GM10266 (cell line): ENCODE data around the gene HIPK2.
A peak's percentile ranks its signal among the peaks of the same experiment; 100 is the strongest.

Source experiments
- DNase-seq: peaks from one replicate; pipeline ENCODE4 v3.0.0; 2012; ENCODE audit errors: extremely low spot score
- TF ChIP-seq, protein P1 (sequence below): IDR thresholded peaks from 2 replicates; pipeline ENCODE4 v1.5.1; 2012; ENCODE audit warnings: mild to moderate bottlenecking, low read depth; ENCODE audit not compliant: control insufficient read depth, insufficient read depth; ENCODE audit errors: missing control alignments

HIPK2 gene

DNA sequence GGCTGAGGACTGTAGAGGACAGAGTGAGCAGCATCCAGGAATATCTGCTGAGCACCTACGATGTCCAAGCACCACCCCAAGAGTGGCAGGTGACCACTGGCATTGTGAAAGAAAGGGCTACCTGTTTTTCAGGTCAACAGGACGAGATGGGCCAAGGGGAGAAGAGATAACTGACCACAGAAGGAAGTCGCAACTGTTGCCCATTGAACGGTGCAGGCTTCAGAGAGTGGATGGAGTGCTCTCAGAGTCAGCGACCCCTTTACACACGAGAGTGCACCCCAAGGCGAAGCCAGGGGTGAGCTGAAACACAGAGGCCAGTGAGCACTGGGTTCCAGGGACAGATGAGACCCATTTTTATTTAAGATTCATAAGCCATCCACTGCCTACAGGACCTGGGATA lies 42.3 kb downstream of the HIPK2 start:
- no peak for DNase-seq
- TF ChIP-seq, protein P1, sequence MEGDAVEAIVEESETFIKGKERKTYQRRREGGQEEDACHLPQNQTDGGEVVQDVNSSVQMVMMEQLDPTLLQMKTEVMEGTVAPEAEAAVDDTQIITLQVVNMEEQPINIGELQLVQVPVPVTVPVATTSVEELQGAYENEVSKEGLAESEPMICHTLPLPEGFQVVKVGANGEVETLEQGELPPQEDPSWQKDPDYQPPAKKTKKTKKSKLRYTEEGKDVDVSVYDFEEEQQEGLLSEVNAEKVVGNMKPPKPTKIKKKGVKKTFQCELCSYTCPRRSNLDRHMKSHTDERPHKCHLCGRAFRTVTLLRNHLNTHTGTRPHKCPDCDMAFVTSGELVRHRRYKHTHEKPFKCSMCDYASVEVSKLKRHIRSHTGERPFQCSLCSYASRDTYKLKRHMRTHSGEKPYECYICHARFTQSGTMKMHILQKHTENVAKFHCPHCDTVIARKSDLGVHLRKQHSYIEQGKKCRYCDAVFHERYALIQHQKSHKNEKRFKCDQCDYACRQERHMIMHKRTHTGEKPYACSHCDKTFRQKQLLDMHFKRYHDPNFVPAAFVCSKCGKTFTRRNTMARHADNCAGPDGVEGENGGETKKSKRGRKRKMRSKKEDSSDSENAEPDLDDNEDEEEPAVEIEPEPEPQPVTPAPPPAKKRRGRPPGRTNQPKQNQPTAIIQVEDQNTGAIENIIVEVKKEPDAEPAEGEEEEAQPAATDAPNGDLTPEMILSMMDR: no peak

DNA sequence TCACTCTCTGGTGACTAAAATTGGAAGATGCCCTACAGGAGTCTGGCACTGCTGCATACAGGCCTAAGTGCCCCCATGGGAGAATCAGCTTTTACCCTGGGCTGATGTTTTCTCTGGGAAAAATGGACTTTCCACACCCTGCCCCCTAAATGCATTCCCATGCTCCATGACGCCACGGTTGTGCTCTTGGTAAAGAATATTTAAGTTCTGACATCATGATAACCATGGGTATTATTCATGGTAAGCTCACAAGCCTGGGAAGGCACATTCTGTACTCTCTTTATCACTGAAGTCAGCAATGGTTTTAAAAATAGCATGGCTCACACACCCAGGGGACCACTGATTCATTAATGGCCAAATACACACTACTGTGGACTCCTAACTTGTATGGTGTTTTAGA lies 43.4 kb downstream of the HIPK2 start:
- TF ChIP-seq, protein P1: no peak
- no peak for DNase-seq

GRCh38 chr7:139733751-139734150 lies 44.0 kb downstream of the HIPK2 start:
- no peak for DNase-seq
- TF ChIP-seq, protein P1: no peak

GRCh38 chr7:139732471-139733167 lies 45.2 kb downstream of the HIPK2 start:
- TF ChIP-seq, protein P1: no peak
- no peak for DNase-seq

GRCh38 chr7:139731802-139732470 lies 45.9 kb downstream of the HIPK2 start:
- TF ChIP-seq, protein P1: no peak
- no peak for DNase-seq

GRCh38 chr7:139730746-139731612 lies 46.8 kb downstream of the HIPK2 start:
- DNase-seq: peak; percentile 25
- TF ChIP-seq, protein P1: no peak
